MM.1S (cell line): ENCODE measurements around the gene ACOT6.

ENCODE experiments used
- EZH2 ChIP-seq: fragments of 300-600 bp; sonication (generic); optimal IDR thresholded peaks from 2 replicates; pipeline ENCODE3; 2017; ENCODE audit warnings: low read depth, mild to moderate bottlenecking, antibody characterized with exemption, low read length, mixed read lengths
- EZH2phosphoT487 ChIP-seq: fragments of 300-600 bp; sonication (generic); IDR thresholded peaks from 2 replicates; pipeline ENCODE4 v1.6.1; 2018; ENCODE audit warnings: antibody characterized with exemption, low read length
- TF ChIP-seq, protein P1 (sequence below): fragments of 300-600 bp; sonication (generic); IDR thresholded peaks from 2 replicates; pipeline ENCODE4 v1.5.1; 2016; ENCODE audit warnings: antibody characterized with exemption, low read length, mixed read lengths

DNA sequence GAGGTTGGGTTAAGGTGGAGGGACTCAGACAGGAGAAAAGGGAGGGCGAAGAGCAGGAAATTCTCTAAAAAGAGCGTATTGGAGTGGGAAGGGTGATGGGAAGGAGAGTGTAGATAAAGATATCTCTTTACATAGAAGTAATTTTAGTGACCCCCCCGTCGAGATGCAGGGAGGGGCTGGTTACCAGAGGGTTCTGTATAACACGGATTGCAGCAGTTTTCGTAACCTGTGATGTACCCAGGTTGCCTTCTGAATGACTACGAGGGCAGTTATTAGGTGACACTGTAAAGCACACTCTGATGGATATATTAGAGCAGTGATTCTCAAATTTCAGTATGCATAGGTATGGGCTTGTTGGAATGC, 32.9 kb downstream of the ACOT6 start:
- TF ChIP-seq, protein P1, sequence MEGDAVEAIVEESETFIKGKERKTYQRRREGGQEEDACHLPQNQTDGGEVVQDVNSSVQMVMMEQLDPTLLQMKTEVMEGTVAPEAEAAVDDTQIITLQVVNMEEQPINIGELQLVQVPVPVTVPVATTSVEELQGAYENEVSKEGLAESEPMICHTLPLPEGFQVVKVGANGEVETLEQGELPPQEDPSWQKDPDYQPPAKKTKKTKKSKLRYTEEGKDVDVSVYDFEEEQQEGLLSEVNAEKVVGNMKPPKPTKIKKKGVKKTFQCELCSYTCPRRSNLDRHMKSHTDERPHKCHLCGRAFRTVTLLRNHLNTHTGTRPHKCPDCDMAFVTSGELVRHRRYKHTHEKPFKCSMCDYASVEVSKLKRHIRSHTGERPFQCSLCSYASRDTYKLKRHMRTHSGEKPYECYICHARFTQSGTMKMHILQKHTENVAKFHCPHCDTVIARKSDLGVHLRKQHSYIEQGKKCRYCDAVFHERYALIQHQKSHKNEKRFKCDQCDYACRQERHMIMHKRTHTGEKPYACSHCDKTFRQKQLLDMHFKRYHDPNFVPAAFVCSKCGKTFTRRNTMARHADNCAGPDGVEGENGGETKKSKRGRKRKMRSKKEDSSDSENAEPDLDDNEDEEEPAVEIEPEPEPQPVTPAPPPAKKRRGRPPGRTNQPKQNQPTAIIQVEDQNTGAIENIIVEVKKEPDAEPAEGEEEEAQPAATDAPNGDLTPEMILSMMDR, result no peak
- no peak for TF ChIP-seq EZH2
- no peak for TF ChIP-seq EZH2phosphoT487
